Measurements from ENCODE around the gene RASEF.
"Not testable (repeated sequence)": the region's sequence is repeated elsewhere in the genome, so short reads cannot be mapped to it uniquely, and the experiment has no call there.

Gene RASEF

GRCh38 chr9:82961504-82962125 is 101.3 kb downstream of the RASEF start:
- DNase-seq = peak; percentile 87

GRCh38 chr9:82957529-82958379 is 105.2 kb downstream of the RASEF start:
- DNase-seq = peak; percentile 49

- DNase-seq = no peak
Measured at GRCh38 chr9:82949203-82949602, 113.7 kb downstream of the RASEF start.

- DNase-seq = no peak
Measured at GRCh38 chr9:82940376-82940775, 122.6 kb downstream of the RASEF start.

GRCh38 chr9:82939451-82939850 is 123.5 kb downstream of the RASEF start:
- peak; percentile 70 for DNase-seq

GRCh38 chr9:82938426-82939218 is 124.3 kb downstream of the RASEF start:
- DNase-seq = no peak

GRCh38 chr9:82936561-82936960 is 126.4 kb downstream of the RASEF start:
- DNase-seq = not testable (repeated sequence)

- DNase-seq = no peak
Measured at GRCh38 chr9:82934949-82935348, 128.0 kb downstream of the RASEF start.

GRCh38 chr9:82934025-82934424 is 128.9 kb downstream of the RASEF start:
- DNase-seq = not testable (repeated sequence)

GRCh38 chr9:82930116-82930515 is 132.8 kb downstream of the RASEF start:
- no peak for DNase-seq

Measured in NCI-H1092 treated with DMSO at 0.1 percent for 48 hours (cell line).